OCI-LY1 (cell line): ENCODE results near the gene CAMTA1.

ENCODE experiments used
- H2AFZ ChIP-seq: fragments of 200-600 bp; sonication (generic), shearing (Covaris generic); 2 replicates; pipeline ENCODE4 v1.6.0; 2014; ENCODE audit warnings: antibody characterized with exemption, mild to moderate bottlenecking, low read length
- H3F3A ChIP-seq: fragments of 200-600 bp; sonication (generic), shearing (Covaris generic); 2 replicates; pipeline ENCODE4 v1.6.0; 2014; ENCODE audit warnings: mild to moderate bottlenecking, antibody characterized with exemption, low read length, moderate library complexity; ENCODE audit not compliant: insufficient read depth
- H3K27ac ChIP-seq: fragments of 200-600 bp; sonication (generic); 2 replicates; pipeline ENCODE4 v1.5.1; 2014; ENCODE audit warnings: low read length, mixed run types, mild to moderate bottlenecking, low read depth; ENCODE audit not compliant: poor library complexity, severe bottlenecking
- H3K27me3 ChIP-seq: fragments of 200-600 bp; sonication (generic); 2 replicates; pipeline ENCODE4 v1.6.0; 2014; ENCODE audit warnings: antibody characterized with exemption, mild to moderate bottlenecking, low read length, moderate library complexity; ENCODE audit not compliant: insufficient read depth
- H3K36me3 ChIP-seq: fragments of 200-600 bp; sonication (generic); 2 replicates; pipeline ENCODE4 v1.6.1; 2014; ENCODE audit warnings: mild to moderate bottlenecking, antibody characterized with exemption, low read length, moderate library complexity, mixed read lengths; ENCODE audit not compliant: insufficient read depth
- H3K4me1 ChIP-seq: fragments of 200-600 bp; sonication (generic); 2 replicates; pipeline ENCODE4 v1.5.1; 2014; ENCODE audit warnings: mild to moderate bottlenecking, low read length, moderate library complexity; ENCODE audit not compliant: insufficient read depth, severe bottlenecking
- H3K4me2 ChIP-seq: fragments of 200-600 bp; sonication (generic), shearing (Covaris generic); 2 replicates; pipeline ENCODE4 v1.6.1; 2014; ENCODE audit warnings: low read length
- H3K4me3 ChIP-seq: fragments of 200-600 bp; sonication (generic); 2 replicates; pipeline ENCODE4 v1.5.1; 2014; ENCODE audit warnings: low read length, low read depth, mild to moderate bottlenecking, mixed read lengths; ENCODE audit not compliant: poor library complexity, severe bottlenecking
- H3K79me2 ChIP-seq: fragments of 200-600 bp; shearing (Covaris generic); 2 replicates; pipeline ENCODE4 v1.6.1; 2016; ENCODE audit warnings: mixed run types, low read length, mixed read lengths; ENCODE audit not compliant: insufficient read depth
- H3K9ac ChIP-seq: fragments of 200-600 bp; sonication (generic), shearing (Covaris generic); 2 replicates; pipeline ENCODE4 v1.6.1; 2014; ENCODE audit warnings: mild to moderate bottlenecking, low read length, mixed read lengths
- H3K9me2 ChIP-seq: fragments of 200-600 bp; sonication (generic), shearing (Covaris generic); 2 replicates; pipeline ENCODE4 v1.6.1; 2014; ENCODE audit warnings: low read depth, mild to moderate bottlenecking, low read length, mixed read lengths
- H3K9me3 ChIP-seq: fragments of 200-600 bp; shearing (Covaris generic); 2 replicates; pipeline ENCODE4 v1.6.1; 2014; ENCODE audit warnings: low read length, mixed read lengths
- H4K20me1 ChIP-seq: fragments of 200-600 bp; sonication (generic), shearing (Covaris generic); 2 replicates; pipeline ENCODE4 v1.6.0; 2016; ENCODE audit warnings: mild to moderate bottlenecking, low read length; ENCODE audit not compliant: insufficient read depth
- EZH2 ChIP-seq: fragments of 200-600 bp; sonication (generic), shearing (Covaris generic); IDR thresholded peaks from 2 replicates; pipeline ENCODE4 v1.8.0; 2017; ENCODE audit warnings: borderline replicate concordance, mixed run types, mild to moderate bottlenecking, antibody characterized with exemption, low read length, moderate library complexity, mixed read lengths
- TF ChIP-seq, protein P1 (sequence below): fragments of 200-600 bp; sonication (generic), shearing (Covaris generic); IDR thresholded peaks from 2 replicates; pipeline ENCODE4 v1.5.1; 2017; ENCODE audit warnings: mild to moderate bottlenecking, antibody characterized with exemption, low read length, moderate library complexity, mixed read lengths

Gene CAMTA1

DNA sequence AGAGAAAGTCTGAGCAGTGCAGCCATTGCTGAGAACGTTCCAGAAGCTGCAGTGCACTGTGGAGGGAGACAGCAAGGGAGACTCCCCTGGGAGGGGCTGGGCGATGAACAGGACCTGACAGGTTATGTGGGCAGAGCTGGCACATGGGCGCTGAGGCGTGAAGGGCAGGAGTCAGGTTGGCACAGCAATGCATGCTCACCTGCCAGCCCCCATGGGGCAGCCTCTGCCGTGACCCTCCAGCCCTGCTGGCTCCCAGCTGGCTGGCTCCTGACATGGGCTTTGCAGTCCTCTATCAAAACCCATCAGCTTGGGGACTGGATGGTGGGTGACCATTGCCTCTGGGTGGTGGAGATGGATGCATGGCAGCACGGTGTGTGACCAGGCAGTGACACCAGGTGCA lies 300.3 kb downstream of the CAMTA1 start:
- no peaks in the 10 kb centered on the region for H3F3A ChIP-seq
- no peak overlapping the region for H3K27ac ChIP-seq
- no peak overlapping the region for H3K9ac ChIP-seq
- no peaks in the 10 kb centered on the region for H3K9me3 ChIP-seq
- no peaks in the 10 kb centered on the region for H3K9me2 ChIP-seq
- H2AFZ ChIP-seq = no peak overlapping the region
- no peaks in the 10 kb centered on the region for H3K79me2 ChIP-seq
- H3K4me2 ChIP-seq = no peak overlapping the region
- H3K4me1 ChIP-seq = no peaks in the 10 kb centered on the region
- H3K4me3 ChIP-seq = no peak overlapping the region
- no peaks in the 10 kb centered on the region for H3K27me3 ChIP-seq
- no peaks in the 10 kb centered on the region for H4K20me1 ChIP-seq
- TF ChIP-seq, protein P1, sequence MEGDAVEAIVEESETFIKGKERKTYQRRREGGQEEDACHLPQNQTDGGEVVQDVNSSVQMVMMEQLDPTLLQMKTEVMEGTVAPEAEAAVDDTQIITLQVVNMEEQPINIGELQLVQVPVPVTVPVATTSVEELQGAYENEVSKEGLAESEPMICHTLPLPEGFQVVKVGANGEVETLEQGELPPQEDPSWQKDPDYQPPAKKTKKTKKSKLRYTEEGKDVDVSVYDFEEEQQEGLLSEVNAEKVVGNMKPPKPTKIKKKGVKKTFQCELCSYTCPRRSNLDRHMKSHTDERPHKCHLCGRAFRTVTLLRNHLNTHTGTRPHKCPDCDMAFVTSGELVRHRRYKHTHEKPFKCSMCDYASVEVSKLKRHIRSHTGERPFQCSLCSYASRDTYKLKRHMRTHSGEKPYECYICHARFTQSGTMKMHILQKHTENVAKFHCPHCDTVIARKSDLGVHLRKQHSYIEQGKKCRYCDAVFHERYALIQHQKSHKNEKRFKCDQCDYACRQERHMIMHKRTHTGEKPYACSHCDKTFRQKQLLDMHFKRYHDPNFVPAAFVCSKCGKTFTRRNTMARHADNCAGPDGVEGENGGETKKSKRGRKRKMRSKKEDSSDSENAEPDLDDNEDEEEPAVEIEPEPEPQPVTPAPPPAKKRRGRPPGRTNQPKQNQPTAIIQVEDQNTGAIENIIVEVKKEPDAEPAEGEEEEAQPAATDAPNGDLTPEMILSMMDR = no peak
- no peak for TF ChIP-seq EZH2
- H3K36me3 ChIP-seq = no peaks in the 10 kb centered on the region

DNA sequence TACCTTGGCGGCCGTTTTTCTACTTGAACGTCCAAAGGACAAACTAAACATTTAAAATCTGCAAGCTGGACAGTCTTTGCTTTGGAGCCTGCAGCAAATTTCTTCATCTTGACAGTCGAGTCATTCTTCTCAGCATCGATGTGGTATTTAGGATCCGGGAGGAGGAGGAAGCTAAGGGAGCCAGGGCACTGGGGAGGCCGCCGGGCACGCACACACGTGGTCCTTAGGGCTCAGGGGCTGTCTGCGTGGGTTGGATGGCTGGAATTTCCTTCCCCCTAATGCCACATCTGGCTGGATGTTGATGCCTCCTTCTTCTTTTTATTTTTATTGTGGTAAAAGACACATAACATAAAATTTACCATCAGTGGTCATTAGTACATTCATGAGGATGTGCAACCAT lies 300.9 kb downstream of the CAMTA1 start:
- no peaks in the 10 kb centered on the region for H3K9me2 ChIP-seq
- H3F3A ChIP-seq = no peaks in the 10 kb centered on the region
- H3K27me3 ChIP-seq = no peaks in the 10 kb centered on the region
- no peaks in the 10 kb centered on the region for H4K20me1 ChIP-seq
- TF ChIP-seq, protein P1 = no peak
- TF ChIP-seq EZH2 = no peak
- no peak overlapping the region for H3K9ac ChIP-seq
- H3K4me1 ChIP-seq = no peaks in the 10 kb centered on the region
- H3K4me3 ChIP-seq = no peak overlapping the region
- no peak overlapping the region for H3K27ac ChIP-seq
- H2AFZ ChIP-seq = no peak overlapping the region
- H3K9me3 ChIP-seq = no peaks in the 10 kb centered on the region
- H3K4me2 ChIP-seq = no peak overlapping the region
- H3K36me3 ChIP-seq = no peaks in the 10 kb centered on the region
- H3K79me2 ChIP-seq = no peaks in the 10 kb centered on the region

DNA sequence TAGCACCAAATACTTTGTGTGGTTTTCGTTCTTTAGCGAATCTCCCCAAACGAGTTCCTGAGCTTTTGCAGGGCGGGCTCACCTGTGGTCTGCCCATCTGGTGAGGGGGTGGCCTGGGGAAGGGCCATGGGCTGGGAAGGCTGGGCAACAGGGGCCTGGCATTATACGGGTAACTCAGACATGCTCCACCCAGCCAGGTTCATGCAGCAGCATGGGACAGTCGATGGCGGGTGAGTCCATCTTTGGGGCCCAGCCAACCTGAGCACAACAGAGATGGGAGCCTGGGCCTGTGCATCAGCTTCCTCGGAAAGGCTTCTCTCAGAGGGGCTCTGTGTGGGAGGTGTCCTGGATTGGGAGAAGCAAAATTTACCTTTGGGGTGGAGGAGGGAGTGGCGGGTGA lies 302.6 kb downstream of the CAMTA1 start:
- no peak overlapping the region for H3K27ac ChIP-seq
- H2AFZ ChIP-seq = no peak overlapping the region
- no peaks in the 10 kb centered on the region for H3K79me2 ChIP-seq
- no peak overlapping the region for H3K9ac ChIP-seq
- no peak overlapping the region for H3K4me3 ChIP-seq
- 0 out of 2 replicates have a peak, but pooled peaks cover 3% of the 10 kb centered on the region for H3K27me3 ChIP-seq
- no peaks in the 10 kb centered on the region for H3F3A ChIP-seq
- H3K36me3 ChIP-seq = no peaks in the 10 kb centered on the region
- H3K4me2 ChIP-seq = no peak overlapping the region
- H3K9me3 ChIP-seq = no peaks in the 10 kb centered on the region
- H3K4me1 ChIP-seq = no peaks in the 10 kb centered on the region
- H3K9me2 ChIP-seq = no peaks in the 10 kb centered on the region
- TF ChIP-seq EZH2 = no peak
- TF ChIP-seq, protein P1 = no peak
- no peaks in the 10 kb centered on the region for H4K20me1 ChIP-seq
